ENCODE measurements around the gene DTNBP1.

Gene DTNBP1

GRCh38 chr6:15622045-15622740 is 40.6 kb downstream of the DTNBP1 start:
- Histone ChIP-seq H3K4me3 (ENCODE audit: low read length) (no peak overlapping the region), H3K27me3 (ENCODE audit: control insufficient read depth, low read length) (no peaks in the 10 kb centered on the region), H3K4me2 (ENCODE audit: low read length) (no peak overlapping the region), H3K9me2 (replicated peaks; ENCODE audit: control insufficient read depth, low read length) (no peaks in the 10 kb centered on the region), H3K4me1 (ENCODE audit: control insufficient read depth, low read length) (peaks cover 5% of the 10 kb centered on the region; the same call in 1 of the 2 replicates), H3K9me3 (ENCODE audit: control insufficient read depth, insufficient read depth, low read length) (no peaks in the 10 kb centered on the region), H3F3A (ENCODE audit: control insufficient read depth, insufficient read depth) (no peaks in the 10 kb centered on the region), H3K27ac (ENCODE audit: low read depth, low read length) (no peak overlapping the region), H3K79me2 (ENCODE audit: control insufficient read depth, low read length) (peaks cover 42% of the 10 kb centered on the region), H4K20me1 (ENCODE audit: control insufficient read depth, insufficient read depth, low read depth, low read length) (peaks cover 10% of the 10 kb centered on the region), H3K36me3 (ENCODE audit: control insufficient read depth, low read length) (peaks cover 28% of the 10 kb centered on the region)
- no peak for TF ChIP-seq EZH2phosphoT487 (IDR thresholded peaks at IDR 0.05; ENCODE audit: borderline replicate concordance, low read length)
- TF ChIP-seq, protein P1, sequence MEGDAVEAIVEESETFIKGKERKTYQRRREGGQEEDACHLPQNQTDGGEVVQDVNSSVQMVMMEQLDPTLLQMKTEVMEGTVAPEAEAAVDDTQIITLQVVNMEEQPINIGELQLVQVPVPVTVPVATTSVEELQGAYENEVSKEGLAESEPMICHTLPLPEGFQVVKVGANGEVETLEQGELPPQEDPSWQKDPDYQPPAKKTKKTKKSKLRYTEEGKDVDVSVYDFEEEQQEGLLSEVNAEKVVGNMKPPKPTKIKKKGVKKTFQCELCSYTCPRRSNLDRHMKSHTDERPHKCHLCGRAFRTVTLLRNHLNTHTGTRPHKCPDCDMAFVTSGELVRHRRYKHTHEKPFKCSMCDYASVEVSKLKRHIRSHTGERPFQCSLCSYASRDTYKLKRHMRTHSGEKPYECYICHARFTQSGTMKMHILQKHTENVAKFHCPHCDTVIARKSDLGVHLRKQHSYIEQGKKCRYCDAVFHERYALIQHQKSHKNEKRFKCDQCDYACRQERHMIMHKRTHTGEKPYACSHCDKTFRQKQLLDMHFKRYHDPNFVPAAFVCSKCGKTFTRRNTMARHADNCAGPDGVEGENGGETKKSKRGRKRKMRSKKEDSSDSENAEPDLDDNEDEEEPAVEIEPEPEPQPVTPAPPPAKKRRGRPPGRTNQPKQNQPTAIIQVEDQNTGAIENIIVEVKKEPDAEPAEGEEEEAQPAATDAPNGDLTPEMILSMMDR (IDR thresholded peaks at IDR 0.05; ENCODE audit: low read depth, low read length, poor library complexity, severe bottlenecking): no peak

- Histone ChIP-seq H3K27ac (ENCODE audit: low read depth, low read length) (no peak overlapping the region), H3K36me3 (ENCODE audit: control insufficient read depth, low read length) (peaks cover 20% of the 10 kb centered on the region), H3K4me3 (ENCODE audit: low read length) (no peak overlapping the region), H3K79me2 (ENCODE audit: control insufficient read depth, low read length) (peaks cover 48% of the 10 kb centered on the region), H3K9me3 (ENCODE audit: control insufficient read depth, insufficient read depth, low read length) (no peaks in the 10 kb centered on the region), H3K9me2 (replicated peaks; ENCODE audit: control insufficient read depth, low read length) (no peaks in the 10 kb centered on the region), H3F3A (ENCODE audit: control insufficient read depth, insufficient read depth) (no peaks in the 10 kb centered on the region), H4K20me1 (ENCODE audit: control insufficient read depth, insufficient read depth, low read depth, low read length) (peaks cover 10% of the 10 kb centered on the region), H3K27me3 (ENCODE audit: control insufficient read depth, low read length) (no peaks in the 10 kb centered on the region), H3K4me1 (ENCODE audit: control insufficient read depth, low read length) (peaks cover 5% of the 10 kb centered on the region; the same call in 1 of the 2 replicates), H3K4me2 (ENCODE audit: low read length) (no peak overlapping the region)
- TF ChIP-seq, protein P1 (IDR thresholded peaks at IDR 0.05; ENCODE audit: low read depth, low read length, poor library complexity, severe bottlenecking): no peak
- TF ChIP-seq EZH2phosphoT487 (IDR thresholded peaks at IDR 0.05; ENCODE audit: borderline replicate concordance, low read length): no peak
These were observed 41.4 kb downstream of the DTNBP1 start for GRCh38 chr6:15621203-15622044.

GRCh38 chr6:15620611-15621010 is 42.2 kb downstream of the DTNBP1 start:
- no peaks in the 10 kb centered on the region for H3K27me3 ChIP-seq (ENCODE audit: control insufficient read depth, low read length)
- H4K20me1 ChIP-seq (ENCODE audit: control insufficient read depth, insufficient read depth, low read depth, low read length): peaks cover 10% of the 10 kb centered on the region
- peaks cover 55% of the 10 kb centered on the region for H3K79me2 ChIP-seq (ENCODE audit: control insufficient read depth, low read length)
- peaks cover 5% of the 10 kb centered on the region; the same call in 1 of the 2 replicates for H3K4me1 ChIP-seq (ENCODE audit: control insufficient read depth, low read length)
- H3K36me3 ChIP-seq (ENCODE audit: control insufficient read depth, low read length): peaks cover 16% of the 10 kb centered on the region
- H3K9me3 ChIP-seq (ENCODE audit: control insufficient read depth, insufficient read depth, low read length): no peaks in the 10 kb centered on the region
- H3K9me2 ChIP-seq (replicated peaks; ENCODE audit: control insufficient read depth, low read length): no peaks in the 10 kb centered on the region
- TF ChIP-seq, protein P1 (IDR thresholded peaks at IDR 0.05; ENCODE audit: low read depth, low read length, poor library complexity, severe bottlenecking): no peak
- TF ChIP-seq EZH2phosphoT487 (IDR thresholded peaks at IDR 0.05; ENCODE audit: borderline replicate concordance, low read length): no peak
- no peak overlapping the region for H3K27ac ChIP-seq (ENCODE audit: low read depth, low read length)
- no peaks in the 10 kb centered on the region for H3F3A ChIP-seq (ENCODE audit: control insufficient read depth, insufficient read depth)
- no peak overlapping the region for H3K4me2 ChIP-seq (ENCODE audit: low read length)
- no peak overlapping the region for H3K4me3 ChIP-seq (ENCODE audit: low read length)
